Measurements from ENCODE around the gene DNM3. TPM values are rescaled to one million over a fixed set of nuclear protein-coding genes. Genes with fewer than 3 reads are reported as not detected.
A peak's percentile ranks its signal among the peaks of the same experiment; 100 is the strongest.

DNM3 gene
- total and polyA plus RNA-seq, 10 of the 15 experiments (the other 5 are each of a cell fraction or from before 2014, with no cell fraction given), result 0.03 to 1.5 (median 0.08) TPM; not detected in 3

- Histone ChIP-seq H3K36me3 (ENCODE audit: control insufficient read depth in 2 of 2, insufficient read depth in 2 of 2, low read length in 1 of 2) (no peaks in the 10 kb centered on the region), H3K4me2 (ENCODE audit: control insufficient read depth, insufficient read depth) (no peak overlapping the region), H3K9me3 (replicated peaks; ENCODE audit: control insufficient read depth, insufficient read depth, low read length) (no peaks in the 10 kb centered on the region), H3K27me3 (replicated peaks in 1 of 2; ENCODE audit: control insufficient read depth in 2 of 2, insufficient read depth in 2 of 2, low read length in 1 of 2) (no peaks in the 10 kb centered on the region), H3K4me3 (no peak overlapping the region), H3K79me2 (ENCODE audit: control insufficient read depth, insufficient read depth, low read length) (no peaks in the 10 kb centered on the region), H2AFZ (ENCODE audit: control insufficient read depth, low read depth, low read length) (no peak overlapping the region), H3K27ac (ENCODE audit: control insufficient read depth, insufficient read depth) (no peak overlapping the region), H3K9ac (ENCODE audit: control insufficient read depth, insufficient read depth, low read length) (no peak overlapping the region), H3K4me1 (ENCODE audit: control insufficient read depth, insufficient read depth, low read length) (no peaks in the 10 kb centered on the region), H4K20me1 (ENCODE audit: control insufficient read depth, insufficient read depth) (no peaks in the 10 kb centered on the region)
- FAIRE-seq (no peak), DNase-seq (ENCODE audit: low read depth, low spot score) (no peak), ATAC-seq (no peak)
- SMC1A ChIA-PET (ENCODE audit: uncharacterized antibody, unreplicated experiment), result interaction anchor here (1.2 kb wide), 1 partner anchor 266 kb away, joined by 4 read pairs; no protein-coding TSS in a partner anchor
- TF ChIP-seq REST (IDR thresholded peaks at IDR 0.05; ENCODE audit: low read depth, low read length) (peak; percentile 74), CTCF (IDR thresholded peaks at IDR 0.05 in 2 of 3, conservative IDR thresholded peaks at IDR 0.05 in 1 of 3; ENCODE audit: control insufficient read depth in 2 of 3, extremely low read depth in 1 of 3, insufficient read depth in 1 of 3, low read depth in 3 of 3, low read length in 3 of 3) (no peak)
- intact Hi-C loops (cut with micrococcal nuclease; ENCODE audit: unreplicated experiment), result no loop called here
- in situ Hi-C loops (cut with MboI), result no loop called here
- no TSS peak for BruUV-seq (replicated peaks)
- POLR2A ChIA-PET, result no interaction called here
- WGBS (ENCODE audit: insufficient coverage, insufficient replicate concordance, low lambda C conversion rate, missing lambda C conversion rate), result 61% methylated on average over 8 of the region's 8 CpGs
- CTCF ChIA-PET, result interaction anchor here (1.5 kb wide), 1 partner anchor 18 kb away, joined by 3 read pairs; no protein-coding TSS in a partner anchor
- RAD21 ChIA-PET (ENCODE audit: unreplicated experiment), result no interaction called here
Observed at GRCh38 chr1:171911506-171911905, 70.2 kb downstream of the DNM3 start.

Data from GM12878 (cell line).